ENCODE results near the gene ZNF662. TPM values are rescaled to one million over a fixed set of nuclear protein-coding genes. Genes with fewer than 3 reads are reported as not detected.

The ZNF662 gene
- total RNA-seq, 1 experiment from 2014 or later, result 13.4 TPM

- Mint-ChIP-seq H3K36me3 (ENCODE audit: insufficient read depth, unreplicated experiment) (no peaks in the 10 kb centered on the region), H3K4me1 (ENCODE audit: low read depth, unreplicated experiment) (peaks cover 1% of the 10 kb centered on the region), H3K4me3 (ENCODE audit: unreplicated experiment) (no peak overlapping the region), H3K27ac (ENCODE audit: unreplicated experiment) (no peak overlapping the region), H3K27me3 (ENCODE audit: insufficient read depth, unreplicated experiment) (no peaks in the 10 kb centered on the region), H3K9me3 (ENCODE audit: unreplicated experiment) (no peaks in the 10 kb centered on the region)
- intact Hi-C loops (cut with micrococcal nuclease; ENCODE audit: unreplicated experiment), result no loop called here
- no peaks in the 10 kb centered on the region for H3K36me3 ChIP-seq (ENCODE audit: control insufficient read depth, insufficient read depth, low read length)
- H3K4me1 ChIP-seq, result no peaks in the 10 kb centered on the region
- ChIA-PET CTCF (no interaction called here), POLR2A (no interaction called here)
- H3K27me3 ChIP-seq (replicated peaks; ENCODE audit: control insufficient read depth, insufficient read depth, low read length), result no peaks in the 10 kb centered on the region
- no peak for DNase-seq
- no peak overlapping the region for H3K4me3 ChIP-seq (ENCODE audit: low read depth, low read length)
- H3K9me3 ChIP-seq, result no peaks in the 10 kb centered on the region
- no TSS peak for BruUV-seq (replicated peaks)
- TF ChIP-seq CTCF (IDR thresholded peaks at IDR 0.05; ENCODE audit: insufficient read depth in 1 of 2, low read depth in 1 of 2, low read length in 1 of 2, severe bottlenecking in 1 of 2, unreplicated experiment in 1 of 2), result no peak
Measured at GRCh38 chr3:42886294-42886822, 19.6 kb upstream of the ZNF662 start.

GRCh38 chr3:42887084-42887483 is 18.9 kb upstream of the ZNF662 start:
- H3K4me1 Mint-ChIP-seq (ENCODE audit: low read depth, unreplicated experiment), result no peaks in the 10 kb centered on the region

GRCh38 chr3:42891042-42891441 is 14.9 kb upstream of the ZNF662 start:
- Histone ChIP-seq H3K9me3 (no peaks in the 10 kb centered on the region), H3K36me3 (ENCODE audit: control insufficient read depth, insufficient read depth, low read length) (no peaks in the 10 kb centered on the region), H3K27me3 (replicated peaks; ENCODE audit: control insufficient read depth, insufficient read depth, low read length) (no peaks in the 10 kb centered on the region), H3K4me3 (ENCODE audit: low read depth, low read length) (no peak overlapping the region), H3K4me1 (0 out of 2 replicates have a peak, but pooled peaks cover 8% of the 10 kb centered on the region)
- Mint-ChIP-seq H3K27me3 (ENCODE audit: insufficient read depth, unreplicated experiment) (no peaks in the 10 kb centered on the region), H3K27ac (ENCODE audit: unreplicated experiment) (no peak overlapping the region), H3K36me3 (ENCODE audit: insufficient read depth, unreplicated experiment) (no peaks in the 10 kb centered on the region), H3K4me1 (ENCODE audit: low read depth, unreplicated experiment) (peaks cover 6% of the 10 kb centered on the region), H3K9me3 (ENCODE audit: unreplicated experiment) (no peaks in the 10 kb centered on the region), H3K4me3 (ENCODE audit: unreplicated experiment) (no peak overlapping the region)
- DNase-seq, result no peak
- intact Hi-C loops (cut with micrococcal nuclease; ENCODE audit: unreplicated experiment), result no loop called here
- CTCF ChIA-PET, result no interaction called here
- POLR2A ChIA-PET, result no interaction called here
- no TSS peak for BruUV-seq (replicated peaks)
- no peak for TF ChIP-seq CTCF (IDR thresholded peaks at IDR 0.05; ENCODE audit: insufficient read depth in 1 of 2, low read depth in 1 of 2, low read length in 1 of 2, severe bottlenecking in 1 of 2, unreplicated experiment in 1 of 2)

More at GRCh38 chr3:42887084-42887483, 18.9 kb upstream of the ZNF662 start:
- Mint-ChIP-seq H3K4me3 (ENCODE audit: unreplicated experiment) (no peak overlapping the region), H3K36me3 (ENCODE audit: insufficient read depth, unreplicated experiment) (no peaks in the 10 kb centered on the region), H3K9me3 (ENCODE audit: unreplicated experiment) (no peaks in the 10 kb centered on the region), H3K27ac (ENCODE audit: unreplicated experiment) (no peak overlapping the region), H3K27me3 (ENCODE audit: insufficient read depth, unreplicated experiment) (no peaks in the 10 kb centered on the region)
- ChIA-PET CTCF (no interaction called here), POLR2A (no interaction called here)
- Histone ChIP-seq H3K27me3 (replicated peaks; ENCODE audit: control insufficient read depth, insufficient read depth, low read length) (no peaks in the 10 kb centered on the region), H3K4me3 (ENCODE audit: low read depth, low read length) (no peak overlapping the region), H3K4me1 (no peaks in the 10 kb centered on the region), H3K9me3 (no peaks in the 10 kb centered on the region), H3K36me3 (ENCODE audit: control insufficient read depth, insufficient read depth, low read length) (no peaks in the 10 kb centered on the region)
- no peak for DNase-seq
- intact Hi-C loops (cut with micrococcal nuclease; ENCODE audit: unreplicated experiment), result no loop called here
- no peak for TF ChIP-seq CTCF (IDR thresholded peaks at IDR 0.05; ENCODE audit: insufficient read depth in 1 of 2, low read depth in 1 of 2, low read length in 1 of 2, severe bottlenecking in 1 of 2, unreplicated experiment in 1 of 2)
- no TSS peak for BruUV-seq (replicated peaks)
